Measurements from ENCODE around the gene RPP25L. TPM values are rescaled to one million over a fixed set of nuclear protein-coding genes. Genes with fewer than 3 reads are reported as not detected.
A peak's percentile ranks its signal among the peaks of the same experiment; 100 is the strongest.

Gene RPP25L
- total RNA-seq, 1 experiment from 2014 or later: 42.8 TPM

- DNase-seq (ENCODE audit: unreplicated experiment): no peak
- no peak overlapping the region for H3K4me3 Mint-ChIP-seq (ENCODE audit: unreplicated experiment)
- BruUV-seq (replicated peaks): no TSS peak
- H3K9me3 Mint-ChIP-seq (ENCODE audit: unreplicated experiment): no peaks in the 10 kb centered on the region
- ChIA-PET POLR2A (interaction anchor here (1.0 kb wide), 1 partner anchor 270 kb away, joined by 3 read pairs; no protein-coding TSS in a partner anchor), CTCF (interaction anchor here (0.5 to 5.1 kb wide), 19 partner anchors 11 to 1684 kb away, joined by 3 to 42 read pairs (median 7); partner anchors contain the start of genes DCTN3 and MYORG)
- H3K27ac Mint-ChIP-seq (ENCODE audit: low read depth, unreplicated experiment): no peak overlapping the region
- H3K27me3 Mint-ChIP-seq (ENCODE audit: insufficient read depth, unreplicated experiment): no peaks in the 10 kb centered on the region
- peaks cover 9% of the 10 kb centered on the region for H3K4me1 Mint-ChIP-seq (ENCODE audit: insufficient read depth, unreplicated experiment)
- intact Hi-C loops (cut with micrococcal nuclease): loop anchor here (10.0 kb wide), 1 partner anchor 347 kb away; no protein-coding TSS in a partner anchor
- no peak for TF ChIP-seq CTCF (IDR thresholded peaks at IDR 0.05; ENCODE audit: unreplicated experiment)
- H3K36me3 Mint-ChIP-seq (ENCODE audit: insufficient read depth, unreplicated experiment): no peaks in the 10 kb centered on the region
Measured at GRCh38 chr9:34601937-34602573, 9.8 kb downstream of the RPP25L start.

- CTCF ChIA-PET: interaction anchor here (0.6 to 4.1 kb wide), 12 partner anchors 9 to 1044 kb away, joined by 3 to 19 read pairs (median 5); partner anchors contain the start of genes DCTN3 and SIGMAR1
- no peak for TF ChIP-seq CTCF (IDR thresholded peaks at IDR 0.05; ENCODE audit: unreplicated experiment)
- Mint-ChIP-seq H3K27me3 (ENCODE audit: insufficient read depth, unreplicated experiment) (no peaks in the 10 kb centered on the region), H3K4me3 (ENCODE audit: unreplicated experiment) (no peak overlapping the region), H3K9me3 (ENCODE audit: unreplicated experiment) (no peaks in the 10 kb centered on the region), H3K4me1 (ENCODE audit: insufficient read depth, unreplicated experiment) (peaks cover 9% of the 10 kb centered on the region), H3K27ac (ENCODE audit: low read depth, unreplicated experiment) (no peak overlapping the region), H3K36me3 (ENCODE audit: insufficient read depth, unreplicated experiment) (no peaks in the 10 kb centered on the region)
- POLR2A ChIA-PET: interaction anchor here (1.1 kb wide), 1 partner anchor 13 kb away, joined by 3 read pairs; no protein-coding TSS in a partner anchor
- BruUV-seq (replicated peaks): no TSS peak
- DNase-seq (ENCODE audit: unreplicated experiment): peak; percentile 75
- intact Hi-C loops (cut with micrococcal nuclease): loop anchor here (10.0 kb wide), 1 partner anchor 346 kb away; no protein-coding TSS in a partner anchor
Measured at GRCh38 chr9:34600908-34601307, 11.0 kb downstream of the RPP25L start.

GRCh38 chr9:34599546-34599945 is 12.4 kb downstream of the RPP25L start:
- POLR2A ChIA-PET: no interaction called here

More at GRCh38 chr9:34599546-34599945, 12.4 kb downstream of the RPP25L start:
- Mint-ChIP-seq H3K4me1 (ENCODE audit: insufficient read depth, unreplicated experiment) (peaks cover 9% of the 10 kb centered on the region), H3K4me3 (ENCODE audit: unreplicated experiment) (no peak overlapping the region), H3K36me3 (ENCODE audit: insufficient read depth, unreplicated experiment) (no peaks in the 10 kb centered on the region), H3K9me3 (ENCODE audit: unreplicated experiment) (no peaks in the 10 kb centered on the region), H3K27ac (ENCODE audit: low read depth, unreplicated experiment) (no peak overlapping the region), H3K27me3 (ENCODE audit: insufficient read depth, unreplicated experiment) (no peaks in the 10 kb centered on the region)
- DNase-seq (ENCODE audit: unreplicated experiment): no peak
- BruUV-seq (replicated peaks): no TSS peak
- intact Hi-C loops (cut with micrococcal nuclease): no loop called here
- CTCF ChIA-PET: interaction anchor here (0.6 to 4.1 kb wide), 8 partner anchors 12 to 482 kb away, joined by 3 to 19 read pairs (median 4); no protein-coding TSS in a partner anchor
- TF ChIP-seq CTCF (IDR thresholded peaks at IDR 0.05; ENCODE audit: unreplicated experiment): no peak
